GM03348 (cell line): ENCODE measurements around the gene TMEM47.

Source experiments
- DNase-seq: peaks from one replicate; pipeline ENCODE4 v3.0.0; 2012; ENCODE audit warnings: low spot score

Gene TMEM47

GRCh38 chrX:34585561-34585960 is 71.5 kb downstream of the TMEM47 start:
- DNase-seq: no peak

DNA sequence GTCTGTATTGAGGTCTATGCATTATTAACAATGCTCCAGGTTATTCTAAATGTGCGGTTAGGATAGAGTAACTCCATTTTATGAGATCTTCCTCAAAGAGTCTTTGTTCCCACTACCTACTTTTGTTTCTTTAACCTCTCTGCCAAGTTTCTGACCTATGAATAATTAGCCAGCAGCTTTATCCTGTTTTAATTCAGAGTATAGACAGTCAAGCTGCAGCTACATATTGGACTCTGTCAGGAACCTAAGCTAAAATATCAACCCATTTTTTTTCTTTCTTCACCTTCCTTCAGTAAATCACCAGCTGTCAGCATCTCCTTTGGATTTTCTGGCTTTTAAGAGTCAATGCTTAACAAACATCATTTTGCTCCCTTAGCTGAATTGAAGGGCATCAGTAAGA is 72.3 kb downstream of the TMEM47 start:
- no peak for DNase-seq

DNA sequence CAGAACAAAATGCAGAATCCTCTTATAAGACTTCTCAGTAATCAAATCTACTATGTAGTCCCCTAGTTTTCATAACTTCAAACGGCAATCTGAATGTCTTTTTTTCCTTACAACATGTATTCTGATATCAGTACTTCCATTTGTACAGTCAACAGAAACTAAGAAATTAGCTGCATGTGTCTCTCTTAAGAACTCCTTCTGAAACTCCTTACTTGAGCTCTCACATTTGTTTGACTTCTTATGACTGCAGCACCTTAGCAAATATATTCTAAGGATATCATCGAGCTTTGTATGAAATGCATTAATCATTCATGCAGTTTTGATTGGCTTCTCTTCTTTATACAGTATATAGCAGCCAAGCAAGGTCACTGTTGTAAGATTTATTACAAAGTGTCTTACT is 77.0 kb downstream of the TMEM47 start:
- DNase-seq: no peak

DNA sequence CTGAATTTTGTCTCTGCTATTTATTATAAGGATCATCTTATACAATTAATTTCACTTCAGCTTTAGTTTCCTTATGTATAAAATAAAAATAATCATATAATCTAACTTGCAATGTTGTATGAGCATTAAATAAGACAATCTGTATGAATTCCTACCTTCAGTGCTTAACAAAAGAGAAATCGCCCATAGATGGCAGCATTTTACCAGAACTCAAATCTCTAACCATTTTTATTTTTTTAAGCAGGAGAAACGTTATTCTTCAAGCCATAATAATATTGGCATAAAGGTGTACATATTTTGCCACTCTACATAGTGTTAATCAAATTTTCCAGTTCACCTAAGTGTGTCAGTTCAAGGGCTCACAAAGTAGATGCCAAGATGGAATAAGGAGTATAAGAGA is 78.8 kb downstream of the TMEM47 start:
- DNase-seq: peak; percentile 32
